ENCODE data around the gene NXN.
A peak's percentile ranks its signal among the peaks of the same experiment; 100 is the strongest.
"Not testable (repeated sequence)": the region's sequence is repeated elsewhere in the genome, so short reads cannot be mapped to it uniquely, and the experiment has no call there.

NXN gene

GRCh38 chr17:800446-801242 is 178.9 kb downstream of the NXN start:
- no peak for DNase-seq (ENCODE audit: low read depth in 2 of 2)

- no peak for DNase-seq (ENCODE audit: low read depth in 2 of 2)
These were observed 180.3 kb downstream of the NXN start for GRCh38 chr17:799261-799660.

- no peak for DNase-seq (ENCODE audit: low read depth in 2 of 2)
These were observed 181.3 kb downstream of the NXN start for GRCh38 chr17:798246-798645.

- DNase-seq (ENCODE audit: low read depth in 2 of 2), result no peak
These were observed 182.2 kb downstream of the NXN start for GRCh38 chr17:797236-797840.

- DNase-seq (ENCODE audit: low read depth in 2 of 2), result no peak
These were observed 183.0 kb downstream of the NXN start for GRCh38 chr17:796609-797008.

GRCh38 chr17:795721-796120 is 183.9 kb downstream of the NXN start:
- DNase-seq (ENCODE audit: low read depth in 2 of 2), result no peak

- no peak for DNase-seq (ENCODE audit: low read depth in 2 of 2)
These were observed 184.3 kb downstream of the NXN start for GRCh38 chr17:795276-795675.

- DNase-seq (ENCODE audit: low read depth in 2 of 2), result peak in 1 of 2 donors; percentile 6
These were observed 184.7 kb downstream of the NXN start for GRCh38 chr17:794876-795275.

- no peak for DNase-seq (ENCODE audit: low read depth in 2 of 2)
These were observed 187.3 kb downstream of the NXN start for GRCh38 chr17:792277-792676.

GRCh38 chr17:791829-792228 is 187.7 kb downstream of the NXN start:
- DNase-seq (ENCODE audit: low read depth in 2 of 2), result no peak

- not testable (repeated sequence) for DNase-seq (ENCODE audit: low read depth in 2 of 2)
These were observed 188.7 kb downstream of the NXN start for GRCh38 chr17:790874-791247.

GRCh38 chr17:789931-790873 is 189.4 kb downstream of the NXN start:
- not testable (repeated sequence) for DNase-seq (ENCODE audit: low read depth in 2 of 2)

- DNase-seq (ENCODE audit: low read depth in 2 of 2), result no peak
These were observed 190.3 kb downstream of the NXN start for GRCh38 chr17:789160-789840.

- no peak for DNase-seq (ENCODE audit: low read depth in 2 of 2)
These were observed 191.0 kb downstream of the NXN start for GRCh38 chr17:788551-788950.

GRCh38 chr17:787641-788221 is 191.8 kb downstream of the NXN start:
- DNase-seq (ENCODE audit: low read depth in 2 of 2), result no peak

- DNase-seq (ENCODE audit: low read depth in 2 of 2), result not testable (repeated sequence)
These were observed 193.7 kb downstream of the NXN start for GRCh38 chr17:785901-786300.

GRCh38 chr17:784143-784542 is 195.4 kb downstream of the NXN start:
- DNase-seq (ENCODE audit: low read depth in 2 of 2), result no peak

GRCh38 chr17:781805-782731 is 197.5 kb downstream of the NXN start, which contains the start of the genes GLOD4 and MRM3:
Gene GLOD4 (minus strand): TSS chr17:782280. CDS start chr17:782255, 25 bp downstream.
Gene MRM3 (plus strand): TSS chr17:782353. CDS start chr17:782379, 26 bp downstream.
- peak; percentile 88 to 94 for DNase-seq (ENCODE audit: low read depth in 2 of 2)

GRCh38 chr17:778096-778495 is 201.5 kb downstream of the NXN start:
- no peak for DNase-seq (ENCODE audit: low read depth in 2 of 2)

GRCh38 chr17:774313-774584 is 205.3 kb downstream of the NXN start:
- DNase-seq (ENCODE audit: low read depth in 2 of 2), result no peak

Measured in stimulated activated CD8-positive, alpha-beta memory T cell treated with anti-CD3 and anti-CD28 coated beads, Interleukin-2, amount 100 ng/mL, for 1 hour (primary cell).